Endothelial cell of umbilical vein (primary cell): Measurements from ENCODE around the gene SPTB. TPM values are rescaled to one million over a fixed set of nuclear protein-coding genes. Genes with fewer than 3 reads are reported as not detected.

ENCODE experiments used
- BruUV-seq: library from RNA; stranded (reverse); fragments of 400-500 nt; replicated peaks from 2 replicates; lab custom pipeline; 2021; lab: Mats Ljungman, UMichigan
- CTCF ChIA-PET: fragments of 300-600, 350-600 bp; sonication (Branson Sonifier 250); formaldehyde crosslinking; loops from one replicate; lab custom pipeline; 2021; ENCODE audit warnings: antibody characterized with exemption, inconsistent platforms; lab: Charles Lee
- POLR2A ChIA-PET: fragments of 300-600, 350-600 bp; sonication (Branson Sonifier 250); formaldehyde crosslinking; loops from one replicate; lab custom pipeline; 2021; ENCODE audit warnings: antibody characterized with exemption, inconsistent platforms; lab: Charles Lee
- DNase-seq: peaks from one replicate; pipeline ENCODE4 v3.0.0-alpha.2; 2011; ENCODE audit warnings: low read depth, low spot score
- FAIRE-seq: peaks from 2 replicates; lab custom pipeline; 2011; peaks lifted over from hg19 to GRCh38; lab: Jason Lieb, UNC
- H2AFZ ChIP-seq: 2 replicates; pipeline ENCODE4 v1.6.0; 2012; ENCODE audit warnings: low read depth, low read length, control low read depth, inconsistent platforms
- H3K27ac ChIP-seq: 2 replicates; pipeline ENCODE4 v1.5.1; 2011; ENCODE audit warnings: low read depth, mild to moderate bottlenecking, control low read depth, low read length, moderate library complexity; ENCODE audit not compliant: insufficient read depth
- H3K27me3 ChIP-seq, 2 experiments: 2 replicates each; pipeline versions ENCODE4 v1.6.0 to v1.6.1; 2011; ENCODE audit warnings: low read length in 2 of 2, mixed read lengths in 1 of 2; ENCODE audit not compliant: control insufficient read depth in 2 of 2, insufficient read depth in 2 of 2
- H3K36me3 ChIP-seq, 2 experiments: 2 replicates in 1 of 2; 3 replicates in 1 of 2; pipeline ENCODE4 v1.5.1; 2011; ENCODE audit warnings: low read length in 2 of 2, mild to moderate bottlenecking in 1 of 2, moderate library complexity in 1 of 2; ENCODE audit not compliant: control insufficient read depth in 2 of 2, insufficient read depth in 2 of 2; ENCODE audit errors: extremely low read depth in 1 of 2
- H3K4me1 ChIP-seq: 3 replicates; pipeline ENCODE4 v1.5.1; 2011; ENCODE audit warnings: mild to moderate bottlenecking, low read length; ENCODE audit not compliant: control insufficient read depth, insufficient read depth; ENCODE audit errors: extremely low read depth
- H3K4me2 ChIP-seq: 2 replicates; pipeline ENCODE4 v1.6.1; 2011; ENCODE audit warnings: low read length, control low read depth, mixed read lengths; ENCODE audit not compliant: insufficient read depth
- H3K4me3 ChIP-seq, 3 experiments: fragments of 200-600 bp in 1 of 3; sonication (generic), shearing (Covaris generic) in 1 of 3; replicated peaks in 1 of 3; 2 replicates each; pipeline ENCODE4 v1.5.1; 2011 to 2016; ENCODE audit warnings: control low read depth in 3 of 3, low read length in 3 of 3, mild to moderate bottlenecking in 2 of 3, inconsistent platforms in 1 of 3, low read depth in 1 of 3, moderate library complexity in 1 of 3; ENCODE audit not compliant: insufficient read depth in 1 of 3
- H3K79me2 ChIP-seq: 2 replicates; pipeline ENCODE4 v1.6.0; 2012; ENCODE audit warnings: low read length, inconsistent platforms; ENCODE audit not compliant: control insufficient read depth, insufficient read depth
- H3K9ac ChIP-seq: replicated peaks from 2 replicates; pipeline ENCODE3; 2011; ENCODE audit warnings: low read length, control low read depth; ENCODE audit not compliant: insufficient read depth; ENCODE audit errors: extremely low read depth
- H3K9me1 ChIP-seq: replicated peaks from 3 replicates; pipeline ENCODE4 v1.6.0; 2011; ENCODE audit warnings: mild to moderate bottlenecking, low read length; ENCODE audit not compliant: control insufficient read depth, insufficient read depth; ENCODE audit errors: extremely low read depth
- H3K9me3 ChIP-seq: replicated peaks from 2 replicates; pipeline ENCODE4 v1.5.1; 2012; ENCODE audit warnings: low read length, inconsistent platforms; ENCODE audit not compliant: control insufficient read depth, insufficient read depth
- H4K20me1 ChIP-seq: replicated peaks from 2 replicates; pipeline ENCODE3; 2011; ENCODE audit warnings: mild to moderate bottlenecking, low read length; ENCODE audit not compliant: control insufficient read depth, insufficient read depth; ENCODE audit errors: extremely low read depth
- EZH2 ChIP-seq: IDR thresholded peaks from 2 replicates; pipeline ENCODE4 v1.6.1; 2012; ENCODE audit warnings: borderline replicate concordance, low read depth, mild to moderate bottlenecking, moderate library complexity, low read length, inconsistent platforms; ENCODE audit not compliant: severe bottlenecking
- FOS ChIP-seq: IDR thresholded peaks from 2 replicates; pipeline ENCODE4 v1.6.1; 2011; ENCODE audit warnings: mild to moderate bottlenecking, low read length, moderate library complexity, borderline replicate concordance; ENCODE audit not compliant: insufficient read depth
- GATA2 ChIP-seq: IDR thresholded peaks from 2 replicates; pipeline ENCODE4 v1.7.0; 2011; ENCODE audit warnings: low read depth, mild to moderate bottlenecking, moderate library complexity, mixed read lengths, low read length; ENCODE audit not compliant: insufficient read length, insufficient read depth
- JUN ChIP-seq: IDR thresholded peaks from 2 replicates; pipeline ENCODE4 v1.6.1; 2011; ENCODE audit warnings: borderline replicate concordance, low read depth; ENCODE audit not compliant: insufficient read length, insufficient read depth
- MYC ChIP-seq: IDR thresholded peaks from one replicate; pipeline ENCODE4 v1.6.1; 2011; ENCODE audit warnings: mild to moderate bottlenecking, low read depth, low read length
- POLR2A ChIP-seq: IDR thresholded peaks from 2 replicates; pipeline ENCODE4 v1.6.1; 2012; ENCODE audit warnings: low read depth, mild to moderate bottlenecking, control low read depth, low read length
- POLR2AphosphoS5 ChIP-seq: IDR thresholded peaks from 2 replicates; pipeline ENCODE4 v1.6.1; 2012; ENCODE audit warnings: low read depth, mild to moderate bottlenecking, control low read depth, low read length, moderate library complexity; ENCODE audit not compliant: insufficient read depth
- dilution Hi-C: fragments of 300-500 bp; cut with MboI; formaldehyde crosslinking; loops from one replicate; pipeline ENCODE4 v1.15.0; 2019; ENCODE audit warnings: low sequenced_read_pairs; ENCODE audit not compliant: extremely low pct_ligation_motif_present
- intact Hi-C: fragments of 100-400 bp; cut with micrococcal nuclease; formaldehyde crosslinking; loops from one replicate; pipeline ENCODE4 v1.10.0; 2022
- polyA plus RNA-seq, 4 experiments: library from polyadenylated mRNA; depleted of rRNA in 3 of 4; stranded (reverse) in 3 of 4; unstranded in 1 of 4; fragments of >200 nt; gene quantifications; 2 replicates each; pipeline versions ENCODE4 v1.2.1 to v1.2.3, GENCODE V29; 2011 to 2012; ENCODE audit warnings: missing spikeins in 1 of 4
- total RNA-seq: library from RNA; stranded (reverse); gene quantifications from 2 replicates; pipeline ENCODE4 v1.2.3, GENCODE V29; 2021
- TF ChIP-seq, protein P1 (sequence below): IDR thresholded peaks from 2 replicates; pipeline ENCODE4 v1.6.1; 2011; ENCODE audit not compliant: insufficient read depth, insufficient read length

SPTB gene
- total and polyA plus RNA-seq, 2 donors (not counting 3 experiments of a cell fraction or from before 2014, with no cell fraction given) = 0.03 to 0.07 TPM

DNA sequence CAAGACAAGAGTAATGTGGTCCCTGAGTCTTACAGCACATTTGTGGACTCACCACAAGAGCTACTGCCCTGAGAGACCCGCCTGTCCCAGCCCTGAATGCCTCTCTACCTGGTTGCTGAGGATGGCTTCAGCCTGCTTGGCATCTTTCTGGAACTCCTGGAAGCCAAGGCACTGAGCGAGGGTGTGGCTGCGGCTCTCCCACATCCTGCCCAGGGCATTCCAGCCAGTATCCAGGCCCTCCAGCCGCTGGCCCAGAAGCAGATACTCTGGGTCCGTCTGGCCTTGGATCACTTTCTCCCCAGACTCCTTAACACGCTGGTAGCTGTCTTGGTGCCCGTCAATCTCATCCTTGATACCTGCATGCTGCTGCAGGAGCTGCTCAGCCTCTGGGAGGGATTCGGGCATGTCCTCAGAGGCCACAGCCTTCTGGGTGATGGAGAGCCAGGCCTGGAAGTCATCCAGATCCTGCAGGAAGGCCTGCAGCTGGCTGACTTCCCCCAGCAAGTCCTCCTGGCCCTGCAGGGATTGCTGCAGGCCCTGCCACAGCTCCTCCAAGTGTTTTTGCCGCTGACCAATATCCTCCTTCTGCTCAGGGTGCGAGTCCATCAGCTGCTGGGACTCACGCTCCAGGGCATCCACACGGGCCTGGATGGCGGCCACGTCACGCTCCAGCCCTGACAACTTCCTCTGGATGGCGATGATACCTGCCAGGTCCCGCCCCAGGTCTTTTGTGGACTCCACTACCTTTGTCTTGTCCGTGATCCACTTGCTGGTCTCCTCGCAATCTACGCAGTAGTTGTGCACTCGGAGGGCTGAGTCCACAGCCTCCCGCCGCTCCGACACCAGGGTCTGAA, 93.2 kb downstream of the SPTB start:
- POLR2A ChIA-PET = no interaction called here
- Histone ChIP-seq H3K4me2 (no peak overlapping the region), H2AFZ (no peak overlapping the region), H3K27me3 (no peaks in the 10 kb centered on the region), H3K9me1 (no peaks in the 10 kb centered on the region), H3K4me3 (no peak overlapping the region), H3K9ac (no peak overlapping the region), H4K20me1 (no peaks in the 10 kb centered on the region), H3K79me2 (no peaks in the 10 kb centered on the region), H3K27ac (no peak overlapping the region), H3K9me3 (no peaks in the 10 kb centered on the region), H3K36me3 (no peaks in the 10 kb centered on the region), H3K4me1 (peaks cover 13% of the 10 kb centered on the region)
- CTCF ChIA-PET = interaction anchor here (1.2 to 1.7 kb wide), 2 partner anchors 14 to 116 kb away, joined by 3 to 8 read pairs; no protein-coding TSS in a partner anchor
- peak; percentile 45 for DNase-seq
- no TSS peak for BruUV-seq
- no peak for TF ChIP-seq EZH2
- TF ChIP-seq POLR2A = no peak
- TF ChIP-seq, protein P1, sequence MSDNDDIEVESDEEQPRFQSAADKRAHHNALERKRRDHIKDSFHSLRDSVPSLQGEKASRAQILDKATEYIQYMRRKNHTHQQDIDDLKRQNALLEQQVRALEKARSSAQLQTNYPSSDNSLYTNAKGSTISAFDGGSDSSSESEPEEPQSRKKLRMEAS = no peak
- no peak for TF ChIP-seq POLR2AphosphoS5
- TF ChIP-seq GATA2 = no peak
- no peak for TF ChIP-seq FOS
- TF ChIP-seq MYC = no peak
- TF ChIP-seq JUN = no peak
- no peak for FAIRE-seq
- dilution Hi-C loops (no loop called here), intact Hi-C loops (no loop called here)
